NCI-H2171 treated with DMSO at 0.1 percent for 48 hours (cell line): ENCODE results near the gene VWC2.

Source experiments
- DNase-seq: peaks from one replicate; lab custom pipeline; 2025; lab: John Stamatoyannopoulos, UW

The VWC2 gene

GRCh38 chr7:49783446-49783845, 10.0 kb downstream of the VWC2 start:
- DNase-seq: no peak

GRCh38 chr7:49787980-49788379, 14.5 kb downstream of the VWC2 start:
- no peak for DNase-seq

GRCh38 chr7:49788455-49789059, 15.1 kb downstream of the VWC2 start:
- no peak for DNase-seq

- DNase-seq: no peak
Measured at GRCh38 chr7:49789736-49790135, 16.3 kb downstream of the VWC2 start.

GRCh38 chr7:49790209-49790608, 16.8 kb downstream of the VWC2 start:
- no peak for DNase-seq

- peak; percentile 14 for DNase-seq
Measured at GRCh38 chr7:49791088-49791741, 17.8 kb downstream of the VWC2 start.

- no peak for DNase-seq
Measured at GRCh38 chr7:49797987-49798660, 24.7 kb downstream of the VWC2 start.

GRCh38 chr7:49800031-49800430, 26.6 kb downstream of the VWC2 start:
- no peak for DNase-seq

GRCh38 chr7:49802600-49802999, 29.2 kb downstream of the VWC2 start:
- DNase-seq: no peak

- no peak for DNase-seq
Measured at GRCh38 chr7:49803812-49804211, 30.4 kb downstream of the VWC2 start.

- DNase-seq: no peak
Measured at GRCh38 chr7:49805371-49806007, 32.1 kb downstream of the VWC2 start.

GRCh38 chr7:49812534-49812933, 39.1 kb downstream of the VWC2 start:
- DNase-seq: peak; percentile 21

- no peak for DNase-seq
Measured at GRCh38 chr7:49817279-49817678, 43.8 kb downstream of the VWC2 start.

GRCh38 chr7:49821181-49821580, 47.7 kb downstream of the VWC2 start:
- no peak for DNase-seq

- no peak for DNase-seq
Measured at GRCh38 chr7:49822856-49823255, 49.4 kb downstream of the VWC2 start.

GRCh38 chr7:49823566-49823965, 50.1 kb downstream of the VWC2 start:
- DNase-seq: no peak

- DNase-seq: no peak
Measured at GRCh38 chr7:49839863-49840645, 66.6 kb downstream of the VWC2 start.

GRCh38 chr7:49840751-49841405, 67.4 kb downstream of the VWC2 start:
- no peak for DNase-seq

- no peak for DNase-seq
Measured at GRCh38 chr7:49845626-49846025, 72.2 kb downstream of the VWC2 start.

- no peak for DNase-seq
Measured at GRCh38 chr7:49848211-49848841, 74.9 kb downstream of the VWC2 start.
